ENCODE measurements around the gene OCA2.
"Not testable (repeated sequence)": the region's sequence is repeated elsewhere in the genome, so short reads cannot be mapped to it uniquely, and the experiment has no call there.

Gene OCA2

DNA sequence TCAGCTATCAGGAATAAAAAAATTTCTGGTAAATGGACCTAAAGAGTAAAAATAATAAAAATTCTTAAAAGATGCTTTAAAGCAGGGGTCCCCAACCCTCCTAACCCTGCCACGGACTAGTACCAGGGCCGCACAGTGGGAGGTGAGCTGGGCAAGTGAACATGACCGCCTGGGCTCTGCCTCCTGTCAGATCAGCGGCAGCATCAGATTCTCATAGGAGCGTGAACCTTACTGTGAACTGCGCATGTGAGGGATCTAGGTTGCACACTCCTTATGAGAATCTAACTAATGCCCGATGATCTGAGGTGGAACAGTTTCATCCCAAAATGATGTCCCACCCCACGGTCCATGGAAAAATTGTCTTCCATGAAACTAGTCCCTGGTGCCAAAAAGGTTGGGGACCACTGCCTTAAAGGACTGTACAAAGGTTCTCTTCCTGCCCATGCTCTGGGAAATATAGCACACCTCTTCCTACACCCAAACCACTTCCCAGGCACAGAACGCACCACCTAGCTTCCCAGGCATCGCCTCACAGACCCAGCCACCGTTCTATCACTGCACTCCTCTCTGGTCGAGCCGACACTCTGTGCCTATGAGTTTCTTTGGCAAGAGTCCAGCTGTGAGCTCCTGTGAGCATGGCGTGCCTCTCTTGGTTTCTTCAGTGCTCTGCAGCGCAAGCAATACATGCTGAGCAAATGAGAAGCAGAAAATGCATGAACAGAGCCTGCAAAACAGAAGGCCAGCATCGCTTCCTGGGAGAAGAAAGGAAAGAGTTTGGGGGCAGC, 104.9 kb downstream of the OCA2 start:
- DNase-seq = no peak

DNA sequence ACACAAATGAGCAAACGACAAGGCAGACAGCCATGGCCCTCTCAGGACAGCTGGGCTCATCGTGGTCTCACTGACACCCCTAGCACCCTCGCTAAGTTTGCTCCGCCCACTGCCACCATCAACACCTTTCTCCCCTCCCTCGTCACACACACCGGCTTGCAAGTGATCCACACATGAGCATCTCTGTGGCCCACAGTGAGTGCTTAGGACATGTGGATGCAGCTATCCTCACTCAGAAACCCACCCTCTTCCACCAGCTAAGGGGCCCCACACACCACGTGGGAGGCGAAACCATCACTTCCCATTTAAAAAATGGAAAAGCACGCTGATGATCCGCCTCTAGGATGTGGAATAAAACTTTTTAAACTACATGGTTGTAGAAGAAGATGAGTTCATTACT, 105.6 kb downstream of the OCA2 start:
- DNase-seq = no peak

DNA sequence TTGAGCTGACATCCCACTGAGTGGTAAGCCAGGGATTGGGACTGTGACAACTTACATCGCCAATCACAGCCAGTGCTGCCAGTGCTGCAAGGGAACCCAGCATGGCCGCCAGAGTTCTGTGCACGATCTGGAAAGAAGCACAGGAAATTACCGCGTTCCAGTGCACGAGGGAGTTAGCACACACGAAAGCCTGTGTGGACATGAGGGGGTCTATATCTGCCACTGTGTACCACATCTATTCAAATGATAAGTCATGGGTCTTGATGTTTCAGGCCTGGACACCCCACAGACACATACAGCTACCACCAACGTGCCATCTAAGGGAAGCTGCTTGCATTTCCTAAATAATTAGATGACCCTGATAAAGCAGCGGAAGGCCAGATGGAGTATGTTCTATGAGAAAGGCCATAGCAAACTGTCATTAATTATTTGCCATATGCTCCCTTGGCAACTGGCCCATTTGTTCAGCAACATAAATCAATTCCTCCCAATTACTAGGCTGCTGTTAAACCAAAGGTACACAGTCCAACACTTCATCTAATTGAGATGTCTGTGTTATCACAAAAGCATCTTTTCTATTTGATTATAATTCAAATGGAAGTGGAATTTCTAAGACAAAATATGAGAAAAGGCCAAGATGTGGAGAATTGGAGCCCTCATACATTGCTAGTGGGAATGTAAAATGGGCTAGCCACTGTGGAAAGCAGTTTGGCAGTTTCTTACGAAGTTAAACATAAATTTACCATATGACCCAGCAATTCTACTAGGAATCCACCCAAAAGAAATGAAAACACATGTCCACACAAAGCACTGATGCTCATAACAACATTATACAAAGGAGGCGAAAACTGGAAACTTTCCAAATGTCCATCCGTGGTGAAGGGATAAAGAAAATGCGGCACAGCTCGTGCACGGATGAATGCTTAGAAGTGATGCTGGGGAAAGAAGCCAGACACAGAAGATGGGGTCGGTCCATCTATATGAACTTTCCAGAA, 108.3 kb downstream of the OCA2 start:
- no peak for DNase-seq

DNA sequence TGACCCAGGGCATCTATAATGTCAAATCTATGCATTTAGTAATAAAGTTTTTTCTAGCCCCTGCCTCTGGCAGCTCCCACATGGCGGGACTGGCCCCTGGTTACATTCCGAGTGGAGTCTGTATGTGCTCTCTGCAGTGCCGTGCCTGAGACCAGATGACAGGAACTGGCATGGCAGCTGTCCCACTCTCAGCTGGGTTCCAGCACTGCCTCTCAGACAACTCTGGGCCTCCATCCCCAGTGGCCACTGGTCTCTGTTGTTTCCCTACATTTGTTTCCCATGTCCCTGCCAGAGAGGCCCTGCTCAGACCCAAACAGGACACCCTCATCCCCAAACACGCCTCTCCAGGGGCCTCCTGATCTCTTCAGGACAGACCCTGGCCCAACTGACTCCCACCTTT, 109.3 kb downstream of the OCA2 start:
- no peak for DNase-seq

DNA sequence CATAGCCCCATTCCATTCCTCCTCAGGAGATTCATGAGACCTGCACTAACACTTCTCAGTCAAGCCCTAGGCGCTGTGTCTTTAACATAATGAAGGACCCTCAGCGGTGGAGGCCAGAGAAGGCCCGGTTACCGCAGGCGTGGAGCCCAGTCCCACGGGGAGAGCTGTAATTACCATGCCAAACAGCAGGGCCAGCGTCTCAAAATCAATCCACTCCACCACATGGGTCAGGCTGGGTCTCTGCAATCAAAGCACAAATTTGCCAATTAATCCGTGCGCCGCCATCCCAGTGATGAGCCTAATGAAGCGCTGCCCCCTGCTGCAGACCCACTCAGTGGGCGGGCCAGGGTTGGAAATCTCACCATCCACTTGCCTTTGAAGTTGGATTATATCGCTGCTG, 109.7 kb downstream of the OCA2 start:
- DNase-seq = no peak

DNA sequence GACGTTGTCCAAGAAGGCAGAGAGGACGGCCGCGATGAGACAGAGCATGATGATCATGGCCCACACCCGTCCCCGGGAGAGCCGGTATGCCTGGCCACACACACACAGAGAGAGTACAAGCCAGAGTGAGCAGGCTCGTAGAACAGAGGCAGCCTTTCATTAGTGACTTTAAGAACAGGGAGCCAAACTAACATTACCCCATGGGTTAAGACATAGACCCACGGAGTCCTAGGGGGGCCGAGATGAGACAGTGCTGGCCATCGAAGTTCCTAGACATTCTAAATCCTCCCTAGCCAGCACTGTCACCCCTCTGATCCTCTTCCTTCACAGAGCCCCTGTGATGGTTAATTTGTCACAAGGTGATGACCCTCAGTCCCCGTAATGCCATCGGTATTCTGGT, 114.0 kb downstream of the OCA2 start:
- no peak for DNase-seq

DNA sequence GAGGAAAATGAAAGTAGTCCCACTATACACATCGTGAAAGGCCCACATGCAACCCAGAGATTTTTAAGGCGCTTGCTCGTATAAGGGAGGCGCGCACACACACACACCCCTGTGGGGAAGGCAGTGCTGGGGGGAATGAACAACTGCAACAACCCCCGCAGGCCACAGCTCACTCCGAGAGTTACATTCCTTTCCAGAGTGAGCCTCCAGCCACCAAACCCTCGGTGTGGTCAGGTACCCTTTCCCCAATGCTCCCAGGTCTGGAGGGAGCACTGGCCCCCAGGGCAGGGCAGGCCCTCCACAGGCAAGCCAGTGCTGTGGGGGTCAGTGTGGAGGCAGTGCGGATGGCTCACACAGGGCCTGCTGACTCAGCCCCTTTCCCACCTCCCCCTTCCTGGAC, 115.6 kb downstream of the OCA2 start:
- DNase-seq = no peak

DNA sequence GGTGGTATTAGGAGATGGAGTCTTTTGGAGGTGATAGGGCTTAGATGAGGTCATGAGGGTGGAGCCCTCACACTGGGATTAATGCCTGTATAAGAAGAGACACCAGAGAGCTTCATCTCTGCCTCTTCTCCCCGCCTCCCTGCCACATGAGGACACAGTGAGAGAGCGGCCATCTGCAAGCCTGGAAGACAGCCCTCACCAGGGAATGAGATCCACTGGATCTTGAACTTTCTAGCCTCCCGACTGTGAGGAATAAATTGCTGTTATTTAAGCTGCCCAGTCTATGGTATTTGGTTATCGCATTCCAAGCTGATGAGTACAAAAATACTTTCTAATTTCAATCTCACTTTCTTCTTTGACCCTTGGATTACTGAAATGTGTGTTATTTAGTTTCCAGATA, 121.4 kb downstream of the OCA2 start:
- no peak for DNase-seq

DNA sequence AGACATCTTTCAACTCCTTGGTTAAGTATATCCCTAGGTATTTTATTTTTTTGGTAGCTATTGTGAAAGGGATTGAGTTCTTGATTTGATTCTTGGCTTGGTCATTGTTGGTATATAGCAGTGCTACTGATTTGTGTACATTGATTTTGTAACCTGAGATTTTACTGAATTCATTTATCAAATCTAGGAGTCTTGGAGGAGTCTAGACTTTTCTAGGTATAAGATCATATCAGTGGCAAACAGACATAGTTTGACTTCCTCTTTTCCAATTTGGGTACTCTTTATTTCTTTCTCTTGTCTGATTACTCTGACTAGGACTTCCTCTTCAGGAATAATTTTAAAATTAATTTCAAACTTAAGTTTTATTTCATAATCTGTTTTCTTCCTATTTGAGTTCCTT, 125.2 kb downstream of the OCA2 start:
- no peak for DNase-seq

DNA sequence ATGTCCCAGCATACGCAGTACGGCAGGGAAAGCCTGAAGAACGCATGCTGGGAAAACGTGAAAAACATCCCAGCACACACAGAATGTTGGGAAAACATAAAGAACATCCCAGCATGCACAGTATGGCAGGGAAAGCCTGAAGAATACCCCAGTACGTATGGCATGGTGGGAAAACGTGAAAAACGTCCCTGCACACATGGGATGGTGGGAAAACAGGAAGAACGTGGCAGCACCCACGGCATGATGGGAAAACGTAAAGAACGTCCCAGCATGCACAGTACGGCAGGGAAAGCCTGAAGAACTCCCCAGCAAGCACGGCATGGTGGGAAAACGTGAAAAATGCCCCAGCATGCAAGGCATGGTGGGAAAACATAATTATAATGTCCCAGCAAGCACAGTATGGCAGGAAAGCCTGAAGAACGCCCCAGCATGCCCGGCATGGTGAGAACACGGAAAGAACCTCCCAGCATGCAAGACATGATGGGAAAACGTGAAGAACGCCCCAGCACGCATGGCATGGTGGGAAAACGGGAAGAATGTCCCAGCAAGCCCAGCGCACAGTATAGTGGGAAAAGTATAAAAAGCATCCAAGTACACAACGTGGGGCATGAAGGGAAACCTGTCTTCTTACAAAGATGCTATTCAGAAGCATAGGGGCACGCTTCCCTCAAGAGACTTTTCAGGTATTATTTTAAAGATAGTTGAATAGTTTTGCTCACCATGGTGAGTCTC, 128.3 kb downstream of the OCA2 start:
- no peak for DNase-seq

DNA sequence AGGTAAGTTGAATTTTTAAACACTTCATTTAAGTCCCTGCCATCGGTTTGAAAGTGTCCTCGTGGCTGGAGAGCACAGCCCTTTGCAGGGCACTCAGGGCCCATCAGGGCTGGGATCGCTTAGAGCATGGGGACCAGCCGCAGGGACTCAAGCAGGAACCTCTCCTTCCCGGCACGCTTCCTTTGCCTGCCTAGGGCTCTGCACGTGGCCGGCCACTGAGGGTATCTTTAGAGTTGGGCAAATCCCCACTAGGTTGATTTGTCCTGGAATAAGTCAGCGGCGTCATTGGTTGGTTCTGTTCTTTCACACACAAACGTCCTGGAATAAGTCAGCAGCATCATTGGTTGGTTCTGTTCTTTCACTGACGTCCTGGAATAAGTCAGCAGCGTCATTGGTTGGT, 131.6 kb downstream of the OCA2 start:
- no peak for DNase-seq

DNA sequence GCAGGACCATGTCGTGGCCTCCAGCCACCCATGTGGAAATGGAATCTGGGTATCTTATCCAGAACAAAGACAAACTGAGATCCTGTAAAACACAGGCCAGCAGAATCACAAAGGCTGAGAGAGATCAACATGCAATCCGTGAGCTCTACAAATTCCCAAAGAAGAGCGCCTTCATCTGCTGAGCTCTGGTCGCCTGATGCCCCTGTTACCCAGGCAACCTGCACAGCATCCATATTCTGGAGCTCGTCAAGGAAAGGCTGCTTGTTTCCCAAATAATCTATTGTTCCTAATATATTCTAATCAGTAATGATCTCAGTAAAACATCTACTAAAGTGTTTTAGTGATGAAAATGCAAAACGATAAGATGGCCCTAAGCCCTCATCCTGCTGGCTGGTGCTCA, 133.6 kb downstream of the OCA2 start:
- no peak for DNase-seq

DNA sequence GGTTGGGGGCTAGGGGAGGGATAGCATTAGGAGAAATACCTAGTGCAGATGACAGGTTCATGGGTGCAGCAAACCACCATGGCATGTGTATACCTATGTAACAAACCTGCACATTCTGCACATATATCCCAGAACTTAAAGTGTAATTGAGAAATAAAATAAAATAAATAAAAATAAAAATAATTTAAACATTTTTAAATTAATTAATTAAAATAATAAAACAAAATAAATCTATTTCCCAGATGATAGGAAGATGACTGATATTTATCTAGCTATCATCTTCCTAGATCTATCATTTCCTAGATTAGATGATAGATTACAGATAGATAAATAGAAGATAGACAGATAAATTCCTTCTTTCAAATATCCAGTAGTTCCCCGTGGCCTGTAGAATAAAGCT, 137.3 kb downstream of the OCA2 start:
- DNase-seq = no peak

DNA sequence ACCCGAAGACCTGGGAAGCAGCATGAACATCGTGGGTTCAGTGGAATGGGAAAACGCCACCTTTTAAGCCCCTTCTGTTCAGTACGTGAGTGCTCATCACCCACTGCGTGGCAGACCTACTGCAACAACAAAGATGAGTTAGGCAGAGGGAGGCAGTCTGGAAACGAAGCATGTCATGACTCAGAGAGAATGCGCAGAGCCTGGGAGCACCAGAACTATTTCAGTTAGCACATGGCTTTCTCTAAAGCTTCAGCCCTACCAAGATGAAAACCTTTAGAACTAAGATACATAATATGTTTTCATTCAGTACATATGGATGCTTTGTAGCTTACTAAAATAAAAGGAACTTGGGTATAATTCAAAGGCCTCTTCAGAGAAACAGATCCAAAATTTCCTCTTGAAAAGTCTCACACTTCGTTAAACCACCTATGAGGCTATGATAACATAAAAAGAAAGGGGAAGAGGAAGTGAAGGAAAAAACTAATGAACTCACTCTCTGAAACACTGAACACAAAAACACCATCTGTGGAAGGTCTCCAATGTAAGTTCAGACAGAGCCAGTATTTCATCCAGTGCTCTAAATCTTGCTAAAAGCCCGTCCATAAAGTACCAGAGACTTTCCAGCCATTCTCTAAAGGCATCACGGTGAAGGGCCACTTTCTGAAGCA, 140.1 kb downstream of the OCA2 start:
- no peak for DNase-seq

DNA sequence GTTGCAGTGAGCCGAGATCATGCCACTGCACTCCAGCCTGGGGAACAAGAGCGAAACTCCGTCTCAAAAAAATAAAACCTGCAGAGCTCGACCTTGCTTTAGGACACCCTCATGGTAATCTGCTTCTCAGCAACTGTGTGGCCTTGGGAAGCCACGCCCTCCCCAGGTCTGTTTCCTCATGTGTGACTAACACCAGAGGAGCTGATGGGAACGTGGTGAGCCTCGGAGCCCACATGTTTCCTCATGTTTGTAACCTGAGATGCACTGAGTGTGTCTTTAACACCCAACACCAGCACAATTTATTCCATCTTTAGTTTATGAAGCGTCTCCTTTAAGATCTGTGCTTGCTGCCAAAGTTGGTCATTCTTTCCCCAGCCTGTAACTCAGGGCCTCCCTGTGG, 142.8 kb downstream of the OCA2 start:
- DNase-seq = no peak

DNA sequence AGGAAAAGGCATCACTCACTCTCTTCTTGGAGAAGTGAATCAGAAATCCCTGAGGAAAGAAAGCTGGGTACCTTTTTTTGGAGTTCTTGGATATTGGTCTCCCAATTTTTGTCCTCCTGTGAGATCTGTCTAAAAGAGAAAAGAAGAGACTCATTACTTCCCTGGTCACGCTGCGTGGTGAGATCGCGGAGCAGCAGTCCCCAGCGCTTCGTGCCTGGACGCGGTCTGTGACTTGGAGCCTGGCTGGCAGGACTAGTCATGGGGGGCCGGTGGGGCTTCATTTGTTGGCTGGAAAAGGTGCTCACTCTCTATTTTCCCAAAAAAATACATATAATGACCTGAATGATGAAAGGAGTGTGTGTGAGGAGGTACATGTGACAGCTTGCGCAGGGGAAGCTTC, 144.0 kb downstream of the OCA2 start:
- DNase-seq = no peak

DNA sequence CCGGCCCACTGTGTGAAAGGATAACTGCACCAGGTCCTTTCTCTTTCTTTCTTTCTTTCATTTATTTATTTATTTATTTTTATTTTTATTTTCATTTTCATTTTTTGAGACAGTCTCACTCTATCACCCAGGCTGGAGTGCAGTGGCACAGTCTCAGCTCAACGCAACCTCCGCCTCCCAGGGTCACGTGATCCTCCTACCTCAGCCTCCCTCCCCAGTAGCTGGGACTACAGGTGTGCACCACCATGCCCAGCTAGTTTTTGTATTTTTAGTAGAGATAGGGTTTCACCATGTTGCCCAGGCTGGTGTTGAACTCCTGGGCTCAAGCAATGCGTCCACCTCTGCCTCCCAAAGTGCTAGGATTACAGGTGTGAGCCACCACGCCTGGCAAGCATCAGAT, 146.5 kb downstream of the OCA2 start:
- DNase-seq = not testable (repeated sequence)

DNA sequence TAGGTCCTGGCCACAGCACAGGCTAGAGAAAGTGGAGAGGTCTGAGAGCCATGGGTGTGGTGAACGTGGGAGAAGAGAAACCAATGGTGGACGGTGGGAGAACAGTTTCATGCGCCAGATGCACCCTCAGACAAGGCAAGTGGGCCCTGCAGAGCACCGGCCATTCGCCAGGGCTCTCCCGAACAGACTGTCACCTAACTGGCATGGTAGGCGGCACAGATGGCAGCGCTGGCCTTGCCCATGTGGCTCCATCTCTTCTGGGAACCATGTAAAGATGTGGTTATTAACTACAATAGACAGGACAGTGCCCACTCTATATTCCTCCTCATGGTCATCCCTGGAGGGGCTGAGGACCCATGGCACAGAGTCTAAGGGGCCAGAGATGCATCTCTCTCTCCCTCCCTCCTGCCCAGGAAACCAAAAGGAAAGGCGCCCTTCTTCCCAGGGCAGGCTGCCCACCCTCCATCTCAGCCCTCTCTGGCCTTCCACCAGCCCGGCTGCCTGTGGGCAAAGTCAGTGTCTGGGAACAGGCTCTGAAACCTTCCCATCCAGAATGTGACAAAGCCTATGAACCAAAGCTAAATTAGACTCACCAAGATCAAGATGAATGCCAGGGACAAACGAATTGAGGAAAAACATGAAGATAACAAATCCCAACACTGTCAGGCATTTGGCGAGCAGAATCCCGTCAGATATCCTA, 147.8 kb downstream of the OCA2 start:
- no peak for DNase-seq

DNA sequence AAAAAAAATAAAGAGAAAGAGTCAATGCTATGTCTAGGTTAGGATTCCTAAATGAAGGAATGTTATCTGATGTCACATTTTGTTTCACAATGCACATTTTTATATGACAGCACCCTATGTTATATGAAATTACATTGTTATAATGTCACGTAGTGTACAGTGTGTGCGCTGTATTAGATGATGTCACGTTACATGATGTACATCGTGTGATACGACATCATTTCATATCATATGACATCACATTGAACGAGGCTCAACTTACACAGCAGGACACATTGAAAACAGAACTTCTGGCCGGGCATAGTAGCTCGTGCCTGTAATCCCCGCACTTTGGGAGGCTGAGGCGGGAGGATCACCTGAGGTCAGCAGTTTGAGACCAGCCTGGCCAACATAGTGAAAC, 150.0 kb downstream of the OCA2 start:
- no peak for DNase-seq

DNA sequence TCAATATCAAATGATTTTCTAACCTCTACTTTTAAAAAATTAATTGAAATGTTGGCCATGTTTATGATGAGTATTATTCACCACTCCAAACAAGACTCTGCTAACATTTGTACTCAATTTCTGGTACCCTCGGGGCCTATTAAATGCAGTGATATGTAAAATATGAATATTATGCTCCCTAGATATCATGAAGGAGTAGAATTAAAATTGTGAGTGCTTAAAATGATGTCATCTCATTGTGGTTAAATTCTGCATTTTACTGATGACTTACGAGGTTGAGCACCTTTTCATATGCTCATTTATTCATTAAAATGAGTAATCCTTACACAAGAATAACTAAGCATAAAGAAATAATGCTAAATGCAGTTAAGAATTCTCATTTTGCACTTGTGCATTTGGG, 159.9 kb downstream of the OCA2 start:
- no peak for DNase-seq

DNA sequence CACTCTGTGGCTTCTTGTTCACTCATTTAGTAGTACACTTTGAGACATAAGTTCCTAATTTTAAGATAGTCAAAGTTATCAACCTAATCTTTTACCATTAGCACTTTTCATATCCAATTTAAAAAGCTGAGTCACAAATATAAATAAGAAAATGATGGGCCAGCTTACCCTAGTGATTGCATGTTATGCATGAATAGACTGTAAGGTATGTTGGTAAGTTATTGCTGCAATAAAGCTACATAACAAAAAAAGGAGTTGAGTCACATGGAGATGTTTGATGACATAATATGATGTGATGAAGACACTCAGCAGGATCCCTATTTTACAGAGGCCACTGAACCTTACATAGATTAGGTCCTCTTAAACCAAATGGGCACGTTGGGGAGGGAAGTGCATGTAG, 161.3 kb downstream of the OCA2 start:
- DNase-seq = no peak

DNA sequence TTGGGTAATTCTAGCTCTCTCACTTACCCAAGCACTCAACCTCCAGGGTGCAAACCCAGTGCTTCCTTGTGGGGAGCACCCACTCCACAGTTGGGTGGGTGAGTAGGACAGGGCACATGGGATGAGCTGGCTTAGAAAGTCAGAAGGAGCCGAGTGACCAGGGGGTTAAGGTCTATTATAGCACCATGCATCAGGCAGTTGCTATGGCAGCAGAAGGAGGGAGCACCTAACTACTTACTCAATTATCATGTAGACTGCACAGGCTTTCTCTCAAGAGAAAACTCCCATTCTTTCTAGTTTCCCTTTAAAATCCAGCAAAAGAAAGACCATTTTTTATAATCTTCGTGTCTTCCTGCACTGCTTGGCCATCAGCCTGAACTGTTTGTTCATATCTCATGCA, 163.0 kb downstream of the OCA2 start:
- DNase-seq = no peak
